ENCODE results near the gene AKT2.
A peak's percentile ranks its signal among the peaks of the same experiment; 100 is the strongest.

The AKT2 gene

DNA sequence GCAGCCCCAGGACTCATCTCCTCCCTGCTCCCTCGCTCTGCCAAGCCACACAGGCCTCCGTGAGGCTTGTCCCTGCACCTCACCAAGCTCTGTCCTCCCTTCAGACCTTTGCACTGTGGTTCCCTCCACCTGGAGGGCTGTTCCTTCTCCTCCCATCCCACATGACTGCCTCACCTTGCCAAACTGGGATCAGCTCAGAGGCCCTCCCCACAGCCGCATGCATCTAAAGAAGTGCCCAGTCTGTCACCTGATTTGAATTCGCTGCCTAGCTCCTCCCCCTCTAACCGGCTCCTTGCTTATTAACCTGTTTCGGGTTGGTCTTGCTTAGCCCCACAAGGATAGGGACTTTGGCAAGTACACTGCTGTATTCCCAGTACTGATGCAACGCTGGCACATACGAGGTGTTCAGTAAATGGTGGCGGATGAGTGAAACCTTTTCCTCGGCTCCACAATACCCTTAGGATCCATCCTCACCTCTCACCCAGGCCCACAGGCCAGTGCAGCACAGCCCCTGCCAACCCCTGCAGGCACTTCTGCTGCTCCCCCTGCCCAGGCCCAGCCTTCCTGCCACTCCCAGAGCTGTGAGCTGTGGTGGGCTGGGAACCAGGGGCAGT is 4.4 kb downstream of the AKT2 start:
- TF ChIP-seq, protein P1, sequence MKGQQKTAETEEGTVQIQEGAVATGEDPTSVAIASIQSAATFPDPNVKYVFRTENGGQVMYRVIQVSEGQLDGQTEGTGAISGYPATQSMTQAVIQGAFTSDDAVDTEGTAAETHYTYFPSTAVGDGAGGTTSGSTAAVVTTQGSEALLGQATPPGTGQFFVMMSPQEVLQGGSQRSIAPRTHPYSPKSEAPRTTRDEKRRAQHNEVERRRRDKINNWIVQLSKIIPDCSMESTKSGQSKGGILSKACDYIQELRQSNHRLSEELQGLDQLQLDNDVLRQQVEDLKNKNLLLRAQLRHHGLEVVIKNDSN (IDR thresholded peaks at IDR 0.05): peak; percentile 12; the same call in 1 of the 2 replicates
- TF ChIP-seq EP300 (IDR thresholded peaks at IDR 0.05; ENCODE audit: borderline replicate concordance) (no peak), NFIC (IDR thresholded peaks at IDR 0.05) (no peak), ZBTB7A (IDR thresholded peaks at IDR 0.05; ENCODE audit: low read depth) (no peak), FOXM1 (IDR thresholded peaks at IDR 0.05; ENCODE audit: borderline replicate concordance, low read depth) (no peak)
- TF ChIP-seq, protein P2, sequence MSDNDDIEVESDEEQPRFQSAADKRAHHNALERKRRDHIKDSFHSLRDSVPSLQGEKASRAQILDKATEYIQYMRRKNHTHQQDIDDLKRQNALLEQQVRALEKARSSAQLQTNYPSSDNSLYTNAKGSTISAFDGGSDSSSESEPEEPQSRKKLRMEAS (IDR thresholded peaks at IDR 0.05): no peak

DNA sequence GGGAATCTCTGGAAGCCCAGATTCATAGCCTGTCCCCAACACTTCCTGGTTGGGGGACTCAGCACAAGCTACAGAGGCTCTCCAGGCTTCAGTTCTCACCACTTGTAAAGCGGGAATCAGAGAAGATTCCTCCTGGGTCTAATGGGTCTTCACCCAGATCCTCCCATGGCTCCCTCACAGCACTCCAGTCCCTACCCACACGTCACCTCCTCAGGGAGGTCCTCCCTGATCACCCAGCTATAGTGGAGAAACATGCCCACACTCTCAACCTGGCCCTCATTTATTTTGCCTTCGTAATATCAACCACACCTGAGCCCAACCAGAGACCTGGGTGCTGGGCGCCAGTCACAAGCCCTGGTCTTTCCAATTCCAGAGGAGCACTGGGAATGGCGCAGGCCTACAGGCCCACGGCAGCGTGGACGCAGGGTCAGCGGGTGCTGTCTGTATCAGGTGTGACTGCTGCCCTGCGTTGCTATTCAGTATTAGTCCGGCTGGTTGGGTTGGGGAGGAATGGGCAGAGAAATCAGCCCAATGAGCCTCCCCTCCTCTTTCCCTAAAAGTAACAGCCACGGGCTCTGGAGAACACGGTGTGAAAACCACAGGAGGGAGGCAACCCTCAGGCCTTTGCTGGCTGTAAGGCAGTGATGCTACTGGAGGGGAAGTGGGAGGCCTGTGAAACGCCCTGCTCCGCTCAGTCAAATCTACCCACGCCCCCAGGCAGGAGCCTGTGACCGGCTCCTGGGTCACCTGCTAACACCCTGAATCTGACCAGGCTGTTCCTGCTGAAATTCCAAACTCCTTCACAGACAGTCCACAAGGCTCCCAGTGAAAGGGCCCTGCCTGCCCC is 5.2 kb downstream of the AKT2 start:
- TF ChIP-seq NFIC (IDR thresholded peaks at IDR 0.05) (no peak), ZBTB7A (IDR thresholded peaks at IDR 0.05; ENCODE audit: low read depth) (no peak), RAD21 (IDR thresholded peaks at IDR 0.05; ENCODE audit: low read depth) (no peak), TCF12 (IDR thresholded peaks at IDR 0.05; ENCODE audit: low read depth) (no peak)
- TF ChIP-seq, protein P2 (IDR thresholded peaks at IDR 0.05): no peak

DNA sequence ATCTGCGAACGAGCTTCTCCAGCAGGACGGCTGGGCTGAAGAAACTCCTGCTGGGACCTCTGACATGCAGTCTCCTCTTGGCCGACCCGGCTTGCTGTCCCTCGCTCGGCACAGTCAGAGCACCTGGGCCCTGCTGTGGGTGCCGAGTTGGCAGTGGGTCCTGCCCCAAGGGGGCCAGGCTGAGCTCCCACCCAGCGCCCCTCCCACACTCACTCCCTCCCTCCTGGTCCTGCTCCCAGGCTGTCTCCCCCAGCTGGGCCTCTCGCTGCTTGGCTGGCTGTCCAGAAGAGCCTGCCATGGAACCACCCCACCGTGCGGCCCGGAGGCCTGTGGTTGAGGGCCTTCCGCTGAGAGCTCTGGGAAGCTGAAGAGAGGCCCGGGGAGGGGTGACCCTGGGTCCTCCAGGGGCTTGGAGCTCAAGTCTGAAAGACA is 6.0 kb downstream of the AKT2 start:
- TF ChIP-seq TAF1 (IDR thresholded peaks at IDR 0.05; ENCODE audit: low read depth): no peak
- TF ChIP-seq, protein P2 (IDR thresholded peaks at IDR 0.05): no peak

DNA sequence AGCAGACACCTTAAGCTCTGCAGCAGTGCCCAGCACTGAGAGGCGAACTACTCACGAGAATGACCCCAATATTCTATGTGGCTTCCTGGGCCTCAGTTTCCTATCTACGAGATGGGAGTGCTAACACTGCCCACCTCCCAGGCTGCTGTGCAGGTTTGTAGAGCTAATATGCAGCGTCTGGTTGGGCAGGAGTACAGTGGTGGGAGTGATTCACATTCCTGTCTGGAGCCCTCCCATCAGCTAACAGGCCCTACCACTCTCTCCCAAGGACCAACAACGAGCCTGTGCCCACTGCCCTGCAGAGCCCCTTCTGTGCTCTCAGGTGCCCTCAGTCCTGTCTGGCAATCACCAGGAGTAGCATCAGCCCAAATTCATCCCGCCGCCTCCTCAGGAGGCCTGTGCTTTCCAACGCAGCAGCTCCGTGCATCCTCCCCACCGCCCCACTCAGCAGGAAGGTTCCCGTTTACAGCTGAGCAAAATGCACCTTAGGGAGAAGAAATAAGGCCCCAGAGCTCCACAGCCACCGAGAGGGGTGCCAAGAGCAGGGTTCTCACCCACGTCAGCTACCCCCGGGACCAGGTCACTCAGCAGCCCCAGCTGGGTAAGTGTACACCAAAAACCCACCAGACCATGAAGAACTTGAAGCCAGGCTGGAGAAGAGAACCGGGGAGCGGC is 6.6 kb downstream of the AKT2 start:
- TF ChIP-seq TAF1 (IDR thresholded peaks at IDR 0.05; ENCODE audit: low read depth): no peak
- no peak for TF ChIP-seq CREB1 (IDR thresholded peaks at IDR 0.05; ENCODE audit: low read depth)
- TF ChIP-seq, protein P3, sequence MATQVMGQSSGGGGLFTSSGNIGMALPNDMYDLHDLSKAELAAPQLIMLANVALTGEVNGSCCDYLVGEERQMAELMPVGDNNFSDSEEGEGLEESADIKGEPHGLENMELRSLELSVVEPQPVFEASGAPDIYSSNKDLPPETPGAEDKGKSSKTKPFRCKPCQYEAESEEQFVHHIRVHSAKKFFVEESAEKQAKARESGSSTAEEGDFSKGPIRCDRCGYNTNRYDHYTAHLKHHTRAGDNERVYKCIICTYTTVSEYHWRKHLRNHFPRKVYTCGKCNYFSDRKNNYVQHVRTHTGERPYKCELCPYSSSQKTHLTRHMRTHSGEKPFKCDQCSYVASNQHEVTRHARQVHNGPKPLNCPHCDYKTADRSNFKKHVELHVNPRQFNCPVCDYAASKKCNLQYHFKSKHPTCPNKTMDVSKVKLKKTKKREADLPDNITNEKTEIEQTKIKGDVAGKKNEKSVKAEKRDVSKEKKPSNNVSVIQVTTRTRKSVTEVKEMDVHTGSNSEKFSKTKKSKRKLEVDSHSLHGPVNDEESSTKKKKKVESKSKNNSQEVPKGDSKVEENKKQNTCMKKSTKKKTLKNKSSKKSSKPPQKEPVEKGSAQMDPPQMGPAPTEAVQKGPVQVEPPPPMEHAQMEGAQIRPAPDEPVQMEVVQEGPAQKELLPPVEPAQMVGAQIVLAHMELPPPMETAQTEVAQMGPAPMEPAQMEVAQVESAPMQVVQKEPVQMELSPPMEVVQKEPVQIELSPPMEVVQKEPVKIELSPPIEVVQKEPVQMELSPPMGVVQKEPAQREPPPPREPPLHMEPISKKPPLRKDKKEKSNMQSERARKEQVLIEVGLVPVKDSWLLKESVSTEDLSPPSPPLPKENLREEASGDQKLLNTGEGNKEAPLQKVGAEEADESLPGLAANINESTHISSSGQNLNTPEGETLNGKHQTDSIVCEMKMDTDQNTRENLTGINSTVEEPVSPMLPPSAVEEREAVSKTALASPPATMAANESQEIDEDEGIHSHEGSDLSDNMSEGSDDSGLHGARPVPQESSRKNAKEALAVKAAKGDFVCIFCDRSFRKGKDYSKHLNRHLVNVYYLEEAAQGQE (IDR thresholded peaks at IDR 0.05; ENCODE audit: low read depth): no peak

DNA sequence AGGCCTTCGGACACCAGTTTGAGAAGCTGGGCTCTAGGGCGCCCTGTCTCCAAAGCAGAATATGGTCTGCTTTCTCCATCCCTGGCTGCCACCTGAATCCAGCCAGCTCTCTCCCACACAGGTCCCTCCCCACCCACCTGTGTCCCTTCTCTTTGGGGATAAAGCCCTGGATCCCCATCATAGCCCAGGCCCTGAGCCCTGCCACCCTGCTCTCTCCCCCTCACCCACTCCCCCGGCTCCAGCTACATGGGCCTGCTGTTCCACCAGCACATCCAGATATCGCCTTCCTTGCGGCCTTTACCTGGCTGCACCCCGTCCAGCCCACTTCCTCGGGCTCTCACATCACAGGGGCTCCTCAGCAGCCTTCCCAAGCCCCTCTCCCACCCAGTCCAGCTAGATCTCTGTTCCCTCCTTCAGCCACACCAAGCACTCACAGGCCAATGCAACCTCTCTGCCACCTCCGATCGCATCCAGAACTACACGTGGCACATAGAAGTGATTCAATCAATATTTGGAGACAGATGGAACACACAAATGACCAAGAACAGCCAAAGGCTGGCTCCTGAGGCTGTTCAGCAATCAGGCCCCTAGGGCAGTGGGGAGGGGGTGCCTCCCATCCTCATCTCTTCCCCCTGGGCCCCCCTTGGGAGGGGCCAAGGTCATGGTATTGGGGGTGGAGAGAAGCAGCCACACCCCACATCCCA is 7.6 kb downstream of the AKT2 start:
- TF ChIP-seq CREB1 (IDR thresholded peaks at IDR 0.05; ENCODE audit: low read depth) (no peak), FOXM1 (IDR thresholded peaks at IDR 0.05; ENCODE audit: borderline replicate concordance, low read depth) (no peak), ZBTB7A (IDR thresholded peaks at IDR 0.05; ENCODE audit: low read depth) (no peak), EP300 (IDR thresholded peaks at IDR 0.05; ENCODE audit: borderline replicate concordance) (no peak), CEBPB (IDR thresholded peaks at IDR 0.05) (no peak)

DNA sequence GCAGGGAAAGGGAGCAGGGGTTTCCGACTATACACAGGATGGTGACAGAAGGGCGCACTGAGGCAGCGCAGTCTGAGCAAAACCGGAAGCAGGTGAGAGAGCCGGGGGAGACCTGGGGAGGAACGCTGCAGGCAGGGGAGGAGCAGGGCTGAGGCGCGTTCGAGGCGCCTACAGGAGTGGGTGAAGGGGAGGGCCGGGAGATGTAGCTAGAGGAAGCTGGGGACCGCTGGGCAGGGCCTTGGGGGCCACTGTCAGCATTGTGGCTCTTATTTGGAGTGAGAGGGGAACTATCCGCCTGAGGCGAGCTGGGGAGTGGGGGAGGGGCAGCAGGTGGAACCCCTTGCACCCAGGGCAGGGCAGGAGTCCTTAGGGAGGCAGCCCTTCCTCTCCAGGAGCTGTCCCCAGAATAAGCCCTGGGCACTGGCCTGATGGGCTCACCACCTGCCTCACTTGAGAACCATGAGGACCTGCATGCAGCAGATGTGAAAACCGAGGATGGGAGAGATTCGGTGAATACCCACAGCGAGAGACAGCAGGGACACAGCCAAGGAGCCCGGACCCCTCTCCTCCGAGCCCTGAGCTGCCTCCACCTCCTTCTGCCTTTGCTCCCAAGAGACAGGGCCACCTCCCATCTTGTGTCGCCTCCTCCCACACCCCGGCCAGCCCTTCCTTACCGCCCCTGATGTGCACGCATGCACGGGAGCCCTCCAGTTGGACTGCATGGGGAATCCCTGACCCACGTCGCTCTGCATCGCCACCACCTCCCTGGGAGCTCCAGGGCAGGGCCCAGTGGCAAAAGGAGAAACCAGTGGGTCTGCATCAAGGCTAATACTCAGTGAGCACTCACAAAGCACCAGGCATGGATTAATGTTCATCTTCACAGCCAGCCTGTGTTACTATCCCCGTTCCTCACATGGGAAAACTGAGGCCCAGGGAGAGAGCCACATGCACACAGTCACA is 10.3 kb downstream of the AKT2 start:
- TF ChIP-seq CEBPB (IDR thresholded peaks at IDR 0.05): no peak
- TF ChIP-seq, protein P3 (IDR thresholded peaks at IDR 0.05; ENCODE audit: low read depth): no peak
- no peak for TF ChIP-seq FOXM1 (IDR thresholded peaks at IDR 0.05; ENCODE audit: borderline replicate concordance, low read depth)

Data from Ishikawa (cell line).